GM12891 (cell line): ENCODE results near the gene LAMA2.

ENCODE experiments used
- POLR2A ChIP-seq: IDR thresholded peaks from 2 replicates; pipeline ENCODE4 v1.6.1; 2011; ENCODE audit warnings: low read depth, low read length, control low read depth
- POLR2AphosphoS5 ChIP-seq: IDR thresholded peaks from 2 replicates; pipeline ENCODE4 v1.6.1; 2011; ENCODE audit warnings: low read depth, low read length, control low read depth
- TAF1 ChIP-seq: IDR thresholded peaks from 2 replicates; pipeline ENCODE4 v1.6.1; 2011; ENCODE audit warnings: low read depth, low read length, control low read depth

DNA sequence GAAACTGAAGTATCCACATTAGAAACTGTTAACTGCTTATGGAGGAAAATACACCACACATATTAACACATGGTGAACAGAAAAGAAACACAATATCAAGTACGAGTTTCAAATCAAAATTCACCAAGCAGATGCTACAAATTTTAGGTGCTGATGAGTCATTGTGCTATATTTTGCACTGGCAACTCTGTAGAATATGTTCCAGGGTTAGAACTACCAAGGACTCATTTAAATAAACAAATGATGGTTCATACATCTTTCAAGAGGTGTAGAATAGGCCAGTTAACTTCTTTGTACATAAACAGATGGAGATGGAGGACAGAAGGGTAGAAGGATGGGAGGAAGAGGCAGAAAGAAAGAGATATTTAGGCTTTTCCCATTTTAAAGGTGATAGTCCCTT, 642.1 kb downstream of the LAMA2 start:
- TF ChIP-seq POLR2AphosphoS5 (no peak), POLR2A (no peak), TAF1 (no peak)
